Neural progenitor cell (in vitro differentiated cells): ENCODE results near the gene RERE. TPM values are rescaled to one million over a fixed set of nuclear protein-coding genes. Genes with fewer than 3 reads are reported as not detected.

ENCODE experiments used
- DNase-seq: peaks from one replicate; pipeline ENCODE4 v3.0.0-alpha.2; 2016; ENCODE audit warnings: low spot score
- H2AFZ ChIP-seq: fragments of 200-600 bp; sonication (generic); replicated peaks from 2 replicates; pipeline ENCODE4 v1.6.1; 2016; ENCODE audit warnings: antibody characterized with exemption
- H3F3A ChIP-seq: fragments of 200-600 bp; sonication (generic); 2 replicates; pipeline ENCODE4 v1.6.1; 2016; ENCODE audit warnings: antibody characterized with exemption, low read depth
- H3K27ac ChIP-seq: fragments of 200-600 bp; sonication (generic); 2 replicates; pipeline ENCODE4 v1.5.1; 2016; ENCODE audit warnings: mild to moderate bottlenecking
- H3K27me3 ChIP-seq: fragments of 200-600 bp; sonication (generic); 2 replicates; pipeline ENCODE4 v1.6.1; 2016; ENCODE audit warnings: mild to moderate bottlenecking, moderate library complexity
- H3K36me3 ChIP-seq: fragments of 200-600 bp; sonication (generic); 2 replicates; pipeline ENCODE4 v1.5.1; 2016
- H3K4me1 ChIP-seq: fragments of 200-600 bp; sonication (generic); 2 replicates; pipeline ENCODE4 v1.6.1; 2016; ENCODE audit warnings: mixed run types
- H3K4me2 ChIP-seq: fragments of 200-600 bp; sonication (generic); 2 replicates; pipeline ENCODE4 v1.6.1; 2016
- H3K4me3 ChIP-seq: fragments of 200-600 bp; sonication (generic); 2 replicates; pipeline ENCODE4 v1.5.1; 2016
- H3K79me2 ChIP-seq: fragments of 200-600 bp; sonication (generic); 2 replicates; pipeline ENCODE4 v1.6.1; 2016; ENCODE audit warnings: low read depth
- H3K9ac ChIP-seq: fragments of 200-600 bp; sonication (generic); 2 replicates; pipeline ENCODE4 v1.6.1; 2016
- H3K9me3 ChIP-seq: fragments of 200-600 bp; sonication (generic); 2 replicates; pipeline ENCODE4 v1.5.1; 2016; ENCODE audit warnings: low read depth
- H4K20me1 ChIP-seq: fragments of 200-600 bp; sonication (generic); 2 replicates; pipeline ENCODE4 v1.6.1; 2016; ENCODE audit warnings: low read depth
- H3K27ac Mint-ChIP-seq: 3 replicates; pipeline ENCODE4 v1.8.0; 2021; ENCODE audit warnings: mixed read lengths
- H3K27me3 Mint-ChIP-seq: 2 replicates; pipeline ENCODE4 v1.8.0; 2022; ENCODE audit warnings: low read depth, mild to moderate bottlenecking, inconsistent platforms, moderate library complexity, mixed read lengths; ENCODE audit not compliant: insufficient read depth
- H3K36me3 Mint-ChIP-seq: 3 replicates; pipeline ENCODE4 v1.8.0; 2021; ENCODE audit warnings: mixed read lengths
- H3K4me1 Mint-ChIP-seq: 3 replicates; pipeline ENCODE4 v1.8.0; 2021; ENCODE audit warnings: mixed read lengths
- H3K4me3 Mint-ChIP-seq: 3 replicates; pipeline ENCODE4 v1.8.0; 2021; ENCODE audit warnings: mild to moderate bottlenecking, moderate library complexity, mixed read lengths
- H3K9me3 Mint-ChIP-seq: 3 replicates; pipeline ENCODE4 v1.8.0; 2020; ENCODE audit warnings: mixed read lengths
- EZH2 ChIP-seq: fragments of 200-600 bp; sonication (generic); IDR thresholded peaks from 2 replicates; pipeline ENCODE4 v1.6.1; 2017; ENCODE audit warnings: antibody characterized with exemption, mild to moderate bottlenecking, moderate library complexity
- EZH2phosphoT487 ChIP-seq: fragments of 200-600 bp; sonication (generic); IDR thresholded peaks from 2 replicates; pipeline ENCODE4 v1.6.1; 2017; ENCODE audit warnings: antibody characterized with exemption
- total RNA-seq: library from RNA; depleted of rRNA; stranded (reverse); fragments of >200 nt; gene quantifications from 2 replicates; pipeline ENCODE4 v1.2.3, GENCODE V29; 2015; ENCODE audit warnings: low replicate concordance
- TF ChIP-seq, protein P1 (sequence below): fragments of 200-600 bp; sonication (generic); IDR thresholded peaks from 2 replicates; pipeline ENCODE4 v1.5.1; 2017; ENCODE audit warnings: antibody characterized with exemption, mild to moderate bottlenecking

Gene RERE
- total RNA-seq, 1 donor from 2014 or later = 29.8 TPM

- Histone ChIP-seq H4K20me1 (peaks cover 84% of the 10 kb centered on the region), H3K9ac (no peak overlapping the region), H3K36me3 (no peaks in the 10 kb centered on the region), H3K79me2 (peaks cover 100% of the 10 kb centered on the region), H3K4me1 (no peaks in the 10 kb centered on the region), H3K4me3 (no peak overlapping the region), H3K27me3 (no peaks in the 10 kb centered on the region), H2AFZ (no peak overlapping the region), H3K4me2 (no peak overlapping the region), H3K9me3 (no peaks in the 10 kb centered on the region), H3K27ac (no peak overlapping the region), H3F3A (no peaks in the 10 kb centered on the region)
- no peak for TF ChIP-seq EZH2
- TF ChIP-seq, protein P1, sequence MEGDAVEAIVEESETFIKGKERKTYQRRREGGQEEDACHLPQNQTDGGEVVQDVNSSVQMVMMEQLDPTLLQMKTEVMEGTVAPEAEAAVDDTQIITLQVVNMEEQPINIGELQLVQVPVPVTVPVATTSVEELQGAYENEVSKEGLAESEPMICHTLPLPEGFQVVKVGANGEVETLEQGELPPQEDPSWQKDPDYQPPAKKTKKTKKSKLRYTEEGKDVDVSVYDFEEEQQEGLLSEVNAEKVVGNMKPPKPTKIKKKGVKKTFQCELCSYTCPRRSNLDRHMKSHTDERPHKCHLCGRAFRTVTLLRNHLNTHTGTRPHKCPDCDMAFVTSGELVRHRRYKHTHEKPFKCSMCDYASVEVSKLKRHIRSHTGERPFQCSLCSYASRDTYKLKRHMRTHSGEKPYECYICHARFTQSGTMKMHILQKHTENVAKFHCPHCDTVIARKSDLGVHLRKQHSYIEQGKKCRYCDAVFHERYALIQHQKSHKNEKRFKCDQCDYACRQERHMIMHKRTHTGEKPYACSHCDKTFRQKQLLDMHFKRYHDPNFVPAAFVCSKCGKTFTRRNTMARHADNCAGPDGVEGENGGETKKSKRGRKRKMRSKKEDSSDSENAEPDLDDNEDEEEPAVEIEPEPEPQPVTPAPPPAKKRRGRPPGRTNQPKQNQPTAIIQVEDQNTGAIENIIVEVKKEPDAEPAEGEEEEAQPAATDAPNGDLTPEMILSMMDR = no peak
- no peak for TF ChIP-seq EZH2phosphoT487
- H3K4me3 Mint-ChIP-seq = no peak overlapping the region
- H3K4me1 Mint-ChIP-seq = peaks cover 6% of the 10 kb centered on the region
- H3K27ac Mint-ChIP-seq = peak overlapping the region; percentile 5
- DNase-seq = no peak
- H3K27me3 Mint-ChIP-seq = no peaks in the 10 kb centered on the region
- peaks cover 23% of the 10 kb centered on the region for H3K36me3 Mint-ChIP-seq
- H3K9me3 Mint-ChIP-seq = no peaks in the 10 kb centered on the region
These were observed 20.6 kb downstream of the RERE start for GRCh38 chr1:8796812-8797211.

DNA sequence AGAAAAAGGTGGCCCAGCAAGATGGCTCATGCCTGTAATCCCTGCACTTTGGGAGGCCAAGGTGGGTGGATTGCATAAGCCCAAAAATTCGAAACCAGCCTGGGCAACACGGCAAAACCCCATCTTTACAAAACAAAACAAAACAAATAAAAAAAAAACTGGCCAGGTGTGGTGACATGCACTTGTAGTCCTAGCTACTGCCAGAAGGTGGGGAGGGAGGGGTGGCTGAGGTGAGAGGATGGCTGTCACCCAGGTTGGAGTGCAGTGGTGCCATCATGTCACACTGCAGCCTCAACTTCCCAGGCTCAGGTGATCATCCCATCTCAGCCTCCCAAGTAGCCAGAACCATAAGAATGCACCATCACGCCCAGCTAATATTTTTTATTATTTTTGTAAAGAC, 22.8 kb downstream of the RERE start:
- Histone ChIP-seq H4K20me1 (peaks cover 97% of the 10 kb centered on the region), H3F3A (peaks cover 9% of the 10 kb centered on the region), H3K4me3 (no peak overlapping the region), H3K4me2 (no peak overlapping the region), H3K9ac (no peak overlapping the region), H3K9me3 (no peaks in the 10 kb centered on the region), H3K4me1 (peaks cover 14% of the 10 kb centered on the region), H3K79me2 (peaks cover 100% of the 10 kb centered on the region), H3K27ac (no peak overlapping the region), H3K27me3 (no peaks in the 10 kb centered on the region), H3K36me3 (no peaks in the 10 kb centered on the region), H2AFZ (no peak overlapping the region)
- Mint-ChIP-seq H3K27me3 (no peaks in the 10 kb centered on the region), H3K4me3 (no peak overlapping the region), H3K27ac (no peak overlapping the region), H3K36me3 (peaks cover 27% of the 10 kb centered on the region), H3K4me1 (peaks cover 10% of the 10 kb centered on the region), H3K9me3 (no peaks in the 10 kb centered on the region)
- no peak for TF ChIP-seq EZH2
- no peak for TF ChIP-seq EZH2phosphoT487
- TF ChIP-seq, protein P1 = no peak
- DNase-seq = no peak

- H3K27me3 Mint-ChIP-seq = no peaks in the 10 kb centered on the region
- Histone ChIP-seq H3K4me1 (peaks cover 16% of the 10 kb centered on the region), H3F3A (peaks cover 9% of the 10 kb centered on the region), H3K4me3 (no peak overlapping the region), H3K27ac (no peak overlapping the region), H3K27me3 (no peaks in the 10 kb centered on the region), H3K36me3 (no peaks in the 10 kb centered on the region), H2AFZ (no peak overlapping the region), H3K79me2 (peaks cover 99% of the 10 kb centered on the region), H3K9ac (no peak overlapping the region), H3K4me2 (no peak overlapping the region), H4K20me1 (peaks cover 98% of the 10 kb centered on the region), H3K9me3 (no peaks in the 10 kb centered on the region)
- H3K36me3 Mint-ChIP-seq = peaks cover 24% of the 10 kb centered on the region
- no peaks in the 10 kb centered on the region for H3K9me3 Mint-ChIP-seq
- no peak overlapping the region for H3K4me3 Mint-ChIP-seq
- peaks cover 17% of the 10 kb centered on the region for H3K4me1 Mint-ChIP-seq
- H3K27ac Mint-ChIP-seq = no peak overlapping the region
- DNase-seq = no peak
- TF ChIP-seq EZH2 (no peak), EZH2phosphoT487 (no peak)
- TF ChIP-seq, protein P1 = no peak
These were observed 25.6 kb downstream of the RERE start for GRCh38 chr1:8791819-8792218.
